H1 (cell line): ENCODE results near the gene NECTIN1. TPM values are rescaled to one million over a fixed set of nuclear protein-coding genes. Genes with fewer than 3 reads are reported as not detected.

Source experiments
- ASH2L ChIP-seq: fragments of 200-600, 300-600 bp; sonication (generic); IDR thresholded peaks from one replicate; pipeline ENCODE4 v1.7.1; 2017; ENCODE audit warnings: low read length
- CBX5 ChIP-seq: fragments of 300-800, 300-1000 bp; sonication (generic); IDR thresholded peaks from 2 replicates; pipeline ENCODE4 v1.7.1; 2016; ENCODE audit warnings: antibody characterized with exemption, low read length, low read depth
- KDM4A ChIP-seq: IDR thresholded peaks from one replicate; pipeline ENCODE4 v1.7.1; 2012; ENCODE audit warnings: low read depth, mild to moderate bottlenecking, moderate library complexity, low read length, inconsistent platforms; ENCODE audit not compliant: severe bottlenecking
- SP2 ChIP-seq: IDR thresholded peaks from 2 replicates; pipeline ENCODE4 v1.6.1; 2012; ENCODE audit warnings: mild to moderate bottlenecking, low read length, inconsistent platforms
- polyA plus RNA-seq, 7 experiments: library from polyadenylated mRNA; depleted of rRNA in 3 of 7; stranded (reverse) in 5 of 7; unstranded in 2 of 7; fragments of >200 nt in 5 of 7; fragments of 200-250 nt in 2 of 7; gene quantifications; 1 replicate in 5 of 7; 2 replicates in 1 of 7; 4 replicates in 1 of 7; pipeline versions ENCODE4 v1.2.1 to v1.2.3, GENCODE V29; 2011 to 2013; ENCODE audit warnings: missing spikeins in 2 of 7, mixed read lengths in 2 of 7
- total RNA-seq: library from RNA; stranded (reverse); fragmentation: NEBNext Ultra II Directional; extraction: Animal tissue kit (Norgen Biotek cat#: 25700); gene quantifications from 2 replicates; pipeline ENCODE4 v1.2.1, GENCODE V29; 2021
- TF ChIP-seq, protein P1 (sequence below), 3 experiments: IDR thresholded peaks; 1 replicate in 2 of 3; 2 replicates in 1 of 3; pipeline versions ENCODE4 v1.5.1 to v1.6.1; 2011; ENCODE audit warnings: low read length in 3 of 3, mild to moderate bottlenecking in 3 of 3, inconsistent platforms in 2 of 3, low read depth in 1 of 3, moderate library complexity in 1 of 3; ENCODE audit not compliant: insufficient read depth in 1 of 3; ENCODE audit errors: control extremely low read depth in 1 of 3

Gene NECTIN1
- total and polyA plus RNA-seq, 2 of the 8 experiments (the other 6 are each of a cell fraction or from before 2014, with no cell fraction given): 43.2 to 97.7 TPM

DNA sequence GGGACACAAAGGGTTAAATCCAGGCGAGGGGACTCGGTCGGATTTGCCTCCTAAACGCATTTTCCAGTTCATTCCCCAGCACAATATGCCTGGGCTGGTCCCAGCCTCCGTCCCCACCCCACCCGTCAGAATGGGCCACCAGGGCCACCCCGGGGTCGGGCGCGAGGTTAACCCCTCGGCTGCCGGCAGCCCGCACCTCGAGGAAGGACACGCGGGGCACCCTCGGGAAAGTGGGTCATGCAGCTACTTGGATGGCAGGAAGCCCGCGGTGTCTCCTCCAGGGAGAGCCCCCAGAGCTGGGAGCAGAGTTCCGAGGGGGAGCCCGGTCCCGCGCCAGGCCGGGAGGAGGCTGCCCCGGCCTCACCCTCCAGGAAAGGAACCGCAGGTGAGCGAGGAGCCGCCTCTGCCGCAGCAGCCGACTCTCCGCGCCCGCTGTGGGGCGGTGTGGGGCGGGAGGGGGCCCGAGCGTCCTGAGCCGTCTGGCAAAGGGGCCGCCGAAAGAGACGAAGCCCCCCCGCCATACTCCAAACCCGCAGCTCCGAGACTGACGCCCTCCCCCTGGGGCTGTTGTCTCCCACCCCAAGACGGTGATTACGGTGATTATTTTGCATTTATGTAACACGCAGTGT, 1.4 kb downstream of the NECTIN1 start (continued):
- no peak for TF ChIP-seq SP2
- TF ChIP-seq ASH2L: no peak
- TF ChIP-seq CBX5: no peak
- peak; percentile 41 for TF ChIP-seq KDM4A
- TF ChIP-seq, protein P1, sequence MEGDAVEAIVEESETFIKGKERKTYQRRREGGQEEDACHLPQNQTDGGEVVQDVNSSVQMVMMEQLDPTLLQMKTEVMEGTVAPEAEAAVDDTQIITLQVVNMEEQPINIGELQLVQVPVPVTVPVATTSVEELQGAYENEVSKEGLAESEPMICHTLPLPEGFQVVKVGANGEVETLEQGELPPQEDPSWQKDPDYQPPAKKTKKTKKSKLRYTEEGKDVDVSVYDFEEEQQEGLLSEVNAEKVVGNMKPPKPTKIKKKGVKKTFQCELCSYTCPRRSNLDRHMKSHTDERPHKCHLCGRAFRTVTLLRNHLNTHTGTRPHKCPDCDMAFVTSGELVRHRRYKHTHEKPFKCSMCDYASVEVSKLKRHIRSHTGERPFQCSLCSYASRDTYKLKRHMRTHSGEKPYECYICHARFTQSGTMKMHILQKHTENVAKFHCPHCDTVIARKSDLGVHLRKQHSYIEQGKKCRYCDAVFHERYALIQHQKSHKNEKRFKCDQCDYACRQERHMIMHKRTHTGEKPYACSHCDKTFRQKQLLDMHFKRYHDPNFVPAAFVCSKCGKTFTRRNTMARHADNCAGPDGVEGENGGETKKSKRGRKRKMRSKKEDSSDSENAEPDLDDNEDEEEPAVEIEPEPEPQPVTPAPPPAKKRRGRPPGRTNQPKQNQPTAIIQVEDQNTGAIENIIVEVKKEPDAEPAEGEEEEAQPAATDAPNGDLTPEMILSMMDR (IDR thresholded peaks at IDR 0.05; ENCODE audit: control extremely low read depth in 1 of 3, insufficient read depth in 1 of 3, low read depth in 1 of 3, low read length in 3 of 3): peak in 1 of 3 experiments; percentile 3; a peak in 1 of 4 replicates
